Measurements from ENCODE around the gene ASRGL1.
"Not testable (repeated sequence)": the region's sequence is repeated elsewhere in the genome, so short reads cannot be mapped to it uniquely, and the experiment has no call there.

DNA sequence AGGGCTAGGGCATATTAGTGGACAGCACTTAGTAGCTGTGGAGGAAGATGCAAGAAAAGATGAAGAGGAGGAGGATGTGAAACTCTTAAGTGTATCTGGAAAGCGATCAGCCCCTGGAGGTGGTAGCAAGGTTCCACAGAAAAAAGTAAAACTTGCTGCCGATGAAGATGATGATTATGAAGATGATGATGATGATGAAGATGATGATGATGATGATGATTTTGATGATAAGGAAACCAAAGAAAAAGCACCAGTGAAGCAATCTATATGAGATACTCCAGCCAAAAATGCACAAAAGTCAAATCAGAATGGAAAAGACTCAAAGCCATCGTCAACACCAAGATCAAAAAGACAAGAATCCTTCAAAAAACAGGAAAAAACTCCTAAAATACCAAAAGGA, 6.0 kb upstream of the ASRGL1 start:
- TF ChIP-seq CTCF (IDR thresholded peaks at IDR 0.05; ENCODE audit: poor library complexity); EZH2 (IDR thresholded peaks at IDR 0.05; ENCODE audit: borderline replicate concordance): not testable (repeated sequence)
